Fibroblast of pulmonary artery (primary cell): ENCODE data around the gene PPIP5K1.
A peak's percentile ranks its signal among the peaks of the same experiment; 100 is the strongest.

Source experiments
- DNase-seq: peaks from one replicate; pipeline ENCODE4 v3.0.0-alpha.2; 2010; ENCODE audit warnings: low read depth
- H3K4me3 ChIP-seq: replicated peaks from 2 replicates; pipeline ENCODE4 v1.5.1; 2011; ENCODE audit warnings: low read depth, mild to moderate bottlenecking, control low read depth, low read length, moderate library complexity
- CTCF ChIP-seq: IDR thresholded peaks from 2 replicates; pipeline ENCODE4 v1.5.1; 2011; ENCODE audit warnings: mild to moderate bottlenecking, control low read depth, low read length, inconsistent platforms; ENCODE audit errors: missing control alignments

The PPIP5K1 gene

GRCh38 chr15:43522247-43522646 lies 67.8 kb downstream of the PPIP5K1 start:
- H3K4me3 ChIP-seq = no peak overlapping the region
- no peak for DNase-seq
- no peak for TF ChIP-seq CTCF

- H3K4me3 ChIP-seq = no peak overlapping the region
- no peak for TF ChIP-seq CTCF
- DNase-seq = no peak
These were observed 68.6 kb downstream of the PPIP5K1 start for GRCh38 chr15:43521419-43521818.

- TF ChIP-seq CTCF = no peak
- no peak overlapping the region for H3K4me3 ChIP-seq
- no peak for DNase-seq
These were observed 69.9 kb downstream of the PPIP5K1 start for GRCh38 chr15:43520138-43520537.

- no peak for DNase-seq
- TF ChIP-seq CTCF = no peak
- H3K4me3 ChIP-seq = no peak overlapping the region
These were observed 70.8 kb downstream of the PPIP5K1 start for GRCh38 chr15:43519196-43519595.

- H3K4me3 ChIP-seq = peak overlapping the region; percentile 59
- no peak for TF ChIP-seq CTCF
- DNase-seq = peak; percentile 22
These were observed 71.7 kb downstream of the PPIP5K1 start for GRCh38 chr15:43518197-43518761.

- peak within 1 kb of the TSS; percentile 59 for H3K4me3 ChIP-seq
- TF ChIP-seq CTCF = no peak
- peak; percentile 49 for DNase-seq
These were observed 72.4 kb downstream of the PPIP5K1 start, which contains the start of gene MAP1A for GRCh38 chr15:43517354-43518196. Gene MAP1A (plus strand): TSS chr15:43517608. CDS start chr15:43521474, 3,866 bp downstream.
